Measurements from ENCODE around the gene WDR89. TPM values are rescaled to one million over a fixed set of nuclear protein-coding genes. Genes with fewer than 3 reads are reported as not detected.
"Not testable (repeated sequence)": the region's sequence is repeated elsewhere in the genome, so short reads cannot be mapped to it uniquely, and the experiment has no call there.

Gene WDR89
- total RNA-seq, 1 experiment from 2014 or later: 23.6 TPM

DNA sequence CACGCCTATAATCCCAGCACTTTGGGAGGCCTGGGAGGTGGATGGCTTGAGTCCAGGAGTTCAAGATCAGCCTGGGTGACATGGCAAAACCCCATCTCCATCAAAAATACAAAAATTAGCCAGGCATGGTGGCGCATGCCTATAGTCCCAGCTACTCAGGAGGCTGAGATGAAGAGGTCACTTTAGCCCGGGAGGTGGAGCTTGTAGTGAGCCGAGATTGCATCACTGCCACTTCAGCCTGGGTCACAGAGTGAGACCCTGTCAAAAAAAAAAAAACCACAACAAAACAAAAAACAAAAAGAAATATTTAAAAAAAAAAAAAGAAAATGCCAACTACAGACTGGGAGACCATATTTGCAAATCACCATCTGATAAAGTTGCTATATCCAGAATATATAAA, 17.5 kb downstream of the WDR89 start:
- Histone ChIP-seq H3K4me1 (ENCODE audit: insufficient read depth, low read length, poor library complexity, severe bottlenecking) (no peaks in the 10 kb centered on the region), H3K27me3 (replicated peaks; ENCODE audit: insufficient read depth, low read depth, low read length, poor library complexity) (no peaks in the 10 kb centered on the region), H3K36me3 (ENCODE audit: insufficient read depth, low read length, poor library complexity, severe bottlenecking) (peaks cover 3% of the 10 kb centered on the region), H3K9me3 (ENCODE audit: low read depth, low read length, poor library complexity, severe bottlenecking) (no peaks in the 10 kb centered on the region), H3K4me3 (ENCODE audit: low read depth, low read length, poor library complexity, severe bottlenecking) (no peak overlapping the region), H3K27ac (ENCODE audit: low read depth, low read length, poor library complexity, severe bottlenecking) (no peak overlapping the region)
- BruUV-seq (replicated peaks): no TSS peak
- ChIA-PET CTCF (no interaction called here), POLR2A (ENCODE audit: low non-redundant PET) (no interaction called here)
- TF ChIP-seq, protein P1, sequence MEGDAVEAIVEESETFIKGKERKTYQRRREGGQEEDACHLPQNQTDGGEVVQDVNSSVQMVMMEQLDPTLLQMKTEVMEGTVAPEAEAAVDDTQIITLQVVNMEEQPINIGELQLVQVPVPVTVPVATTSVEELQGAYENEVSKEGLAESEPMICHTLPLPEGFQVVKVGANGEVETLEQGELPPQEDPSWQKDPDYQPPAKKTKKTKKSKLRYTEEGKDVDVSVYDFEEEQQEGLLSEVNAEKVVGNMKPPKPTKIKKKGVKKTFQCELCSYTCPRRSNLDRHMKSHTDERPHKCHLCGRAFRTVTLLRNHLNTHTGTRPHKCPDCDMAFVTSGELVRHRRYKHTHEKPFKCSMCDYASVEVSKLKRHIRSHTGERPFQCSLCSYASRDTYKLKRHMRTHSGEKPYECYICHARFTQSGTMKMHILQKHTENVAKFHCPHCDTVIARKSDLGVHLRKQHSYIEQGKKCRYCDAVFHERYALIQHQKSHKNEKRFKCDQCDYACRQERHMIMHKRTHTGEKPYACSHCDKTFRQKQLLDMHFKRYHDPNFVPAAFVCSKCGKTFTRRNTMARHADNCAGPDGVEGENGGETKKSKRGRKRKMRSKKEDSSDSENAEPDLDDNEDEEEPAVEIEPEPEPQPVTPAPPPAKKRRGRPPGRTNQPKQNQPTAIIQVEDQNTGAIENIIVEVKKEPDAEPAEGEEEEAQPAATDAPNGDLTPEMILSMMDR (conservative IDR thresholded peaks at IDR 0.05; ENCODE audit: low read depth, low read length): no peak
- TF ChIP-seq EZH2 (IDR thresholded peaks at IDR 0.05; ENCODE audit: borderline replicate concordance, low read depth, low read length, poor library complexity, severe bottlenecking): no peak
- intact Hi-C loops (cut with micrococcal nuclease; ENCODE audit: unreplicated experiment): no loop called here
- no peak for DNase-seq (ENCODE audit: low spot score)

DNA sequence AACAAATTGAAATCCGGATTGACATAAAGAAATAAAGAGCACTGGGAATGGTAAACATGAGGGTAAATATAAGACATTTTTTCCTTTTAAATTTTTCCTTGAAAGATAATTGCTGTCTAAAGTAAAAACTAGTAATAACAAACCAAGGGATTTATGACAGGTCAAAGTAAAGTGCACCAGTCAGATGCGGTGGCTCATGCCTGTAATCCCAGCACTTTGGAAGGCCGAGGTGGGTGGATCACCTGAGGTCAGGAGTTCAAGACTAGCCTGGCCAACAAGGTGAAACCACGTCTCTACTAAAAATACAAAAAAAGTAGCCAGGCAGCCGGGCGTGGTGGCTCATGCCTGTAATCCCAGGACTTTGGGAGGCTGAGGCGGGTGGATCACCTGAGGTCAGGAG, 19.7 kb downstream of the WDR89 start:
- CTCF ChIA-PET; intact Hi-C loops (cut with micrococcal nuclease; ENCODE audit: unreplicated experiment); DNase-seq (ENCODE audit: low spot score); H3K9me3 ChIP-seq (ENCODE audit: low read depth, low read length, poor library complexity, severe bottlenecking); H3K4me1 ChIP-seq (ENCODE audit: insufficient read depth, low read length, poor library complexity, severe bottlenecking); H3K36me3 ChIP-seq (ENCODE audit: insufficient read depth, low read length, poor library complexity, severe bottlenecking); BruUV-seq (replicated peaks); H3K4me3 ChIP-seq (ENCODE audit: low read depth, low read length, poor library complexity, severe bottlenecking); H3K27me3 ChIP-seq (replicated peaks; ENCODE audit: insufficient read depth, low read depth, low read length, poor library complexity); POLR2A ChIA-PET (ENCODE audit: low non-redundant PET); H3K27ac ChIP-seq (ENCODE audit: low read depth, low read length, poor library complexity, severe bottlenecking): not testable (repeated sequence)

DNA sequence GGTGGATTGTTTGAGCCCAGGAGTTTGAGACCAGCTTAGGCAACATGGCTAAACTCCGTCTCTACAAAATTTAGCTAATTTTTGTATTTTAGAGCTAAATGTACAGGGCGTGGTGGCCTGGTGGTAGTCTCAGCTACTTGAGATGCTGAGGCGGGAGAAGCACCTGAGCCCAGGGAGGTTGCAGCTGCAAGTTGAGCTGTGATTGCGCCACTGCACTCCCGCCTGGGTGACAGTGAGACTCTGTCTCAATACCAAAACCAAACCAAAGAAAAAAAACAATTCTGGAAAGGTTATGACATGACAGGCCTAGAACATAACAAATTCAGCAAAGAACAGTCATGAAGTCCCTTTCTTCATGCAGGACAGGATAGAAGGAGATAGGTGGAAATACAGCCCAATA, 25.7 kb downstream of the WDR89 start:
- Histone ChIP-seq H3K4me1 (ENCODE audit: insufficient read depth, low read length, poor library complexity, severe bottlenecking) (peaks cover 12% of the 10 kb centered on the region), H3K9me3 (ENCODE audit: low read depth, low read length, poor library complexity, severe bottlenecking) (no peaks in the 10 kb centered on the region), H3K27me3 (replicated peaks; ENCODE audit: insufficient read depth, low read depth, low read length, poor library complexity) (no peaks in the 10 kb centered on the region), H3K4me3 (ENCODE audit: low read depth, low read length, poor library complexity, severe bottlenecking) (no peak overlapping the region), H3K27ac (ENCODE audit: low read depth, low read length, poor library complexity, severe bottlenecking) (no peak overlapping the region), H3K36me3 (ENCODE audit: insufficient read depth, low read length, poor library complexity, severe bottlenecking) (no peaks in the 10 kb centered on the region)
- DNase-seq (ENCODE audit: low spot score): no peak
- TF ChIP-seq EZH2 (IDR thresholded peaks at IDR 0.05; ENCODE audit: borderline replicate concordance, low read depth, low read length, poor library complexity, severe bottlenecking): no peak
- TF ChIP-seq, protein P1 (conservative IDR thresholded peaks at IDR 0.05; ENCODE audit: low read depth, low read length): no peak
- BruUV-seq (replicated peaks): no TSS peak
- POLR2A ChIA-PET (ENCODE audit: low non-redundant PET): no interaction called here
- intact Hi-C loops (cut with micrococcal nuclease; ENCODE audit: unreplicated experiment): no loop called here
- CTCF ChIA-PET: no interaction called here

DNA sequence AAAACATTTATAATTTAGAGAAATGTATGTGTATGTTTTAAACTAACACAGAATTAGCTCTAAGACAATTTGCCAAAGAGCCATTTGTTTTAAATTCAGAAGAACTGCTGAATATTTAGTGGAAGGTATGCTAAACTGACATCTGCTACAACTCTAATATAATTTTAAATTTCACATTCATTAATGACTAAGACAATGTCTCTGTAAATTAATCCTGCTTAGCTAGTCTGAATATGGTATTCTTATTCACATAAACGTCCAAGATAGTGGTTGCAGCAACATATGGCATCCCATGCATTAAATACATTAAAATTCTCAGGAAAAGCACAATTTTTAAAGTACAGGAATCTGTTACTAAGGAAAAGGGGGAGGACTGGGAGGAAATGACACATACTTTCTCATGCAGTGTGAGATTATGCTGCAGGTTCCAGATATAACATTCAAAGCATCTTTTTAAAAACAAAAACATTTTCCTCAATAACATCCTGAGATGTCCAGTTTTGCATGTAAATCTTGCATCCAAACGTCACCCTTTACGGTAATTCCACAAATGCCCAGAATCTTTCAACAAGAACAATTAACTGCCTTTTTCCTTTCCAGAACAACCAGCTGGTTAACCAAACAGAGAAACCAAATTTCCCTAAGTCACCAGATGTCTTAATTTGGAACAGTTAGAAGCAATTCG, 26.9 kb downstream of the WDR89 start:
- no peaks in the 10 kb centered on the region for H3K27me3 ChIP-seq (replicated peaks; ENCODE audit: insufficient read depth, low read depth, low read length, poor library complexity)
- H3K36me3 ChIP-seq (ENCODE audit: insufficient read depth, low read length, poor library complexity, severe bottlenecking): no peaks in the 10 kb centered on the region
- no peak overlapping the region for H3K4me3 ChIP-seq (ENCODE audit: low read depth, low read length, poor library complexity, severe bottlenecking)
- TF ChIP-seq, protein P1 (conservative IDR thresholded peaks at IDR 0.05; ENCODE audit: low read depth, low read length): no peak
- no peak for TF ChIP-seq EZH2 (IDR thresholded peaks at IDR 0.05; ENCODE audit: borderline replicate concordance, low read depth, low read length, poor library complexity, severe bottlenecking)
- H3K4me1 ChIP-seq (ENCODE audit: insufficient read depth, low read length, poor library complexity, severe bottlenecking): peaks cover 12% of the 10 kb centered on the region
- peak overlapping the region; percentile 0 for H3K27ac ChIP-seq (ENCODE audit: low read depth, low read length, poor library complexity, severe bottlenecking)
- no peaks in the 10 kb centered on the region for H3K9me3 ChIP-seq (ENCODE audit: low read depth, low read length, poor library complexity, severe bottlenecking)
- POLR2A ChIA-PET (ENCODE audit: low non-redundant PET): no interaction called here
- CTCF ChIA-PET: no interaction called here
- intact Hi-C loops (cut with micrococcal nuclease; ENCODE audit: unreplicated experiment): no loop called here
- no TSS peak for BruUV-seq (replicated peaks)
- DNase-seq (ENCODE audit: low spot score): peak; percentile 37

All from A673 (cell line).